Fibroblast of mammary gland (primary cell): ENCODE data around the gene TCAP.

ENCODE experiments used
- DNase-seq: peaks from one replicate; pipeline ENCODE4 v3.0.0-alpha.2; 2010; ENCODE audit warnings: low read depth
- H3K4me3 ChIP-seq: 2 replicates; pipeline ENCODE4 v1.5.1; 2011; ENCODE audit warnings: low read depth, mild to moderate bottlenecking, low read length, moderate library complexity; ENCODE audit not compliant: control insufficient read depth
- CTCF ChIP-seq: conservative IDR thresholded peaks from 2 replicates; pipeline ENCODE4 v1.5.1; 2011; ENCODE audit warnings: low read depth, low read length, inconsistent platforms; ENCODE audit not compliant: control insufficient read depth, insufficient read depth

The TCAP gene

GRCh38 chr17:39641097-39641496 is 24.1 kb upstream of the TCAP start:
- H3K4me3 ChIP-seq: no peak overlapping the region
- no peak for DNase-seq
- TF ChIP-seq CTCF: no peak

- no peak for TF ChIP-seq CTCF
- DNase-seq: no peak
- H3K4me3 ChIP-seq: no peak overlapping the region
Observed at GRCh38 chr17:39641883-39642282, 23.3 kb upstream of the TCAP start.

GRCh38 chr17:39642291-39643074 is 22.7 kb upstream of the TCAP start:
- DNase-seq: no peak
- no peak for TF ChIP-seq CTCF
- no peak overlapping the region for H3K4me3 ChIP-seq

- no peak for TF ChIP-seq CTCF
- peak; percentile 46 for DNase-seq
- no peak overlapping the region for H3K4me3 ChIP-seq
Observed at GRCh38 chr17:39643271-39643670, 21.9 kb upstream of the TCAP start.

GRCh38 chr17:39647256-39647655 is 17.9 kb upstream of the TCAP start:
- H3K4me3 ChIP-seq: no peak overlapping the region
- DNase-seq: no peak
- no peak for TF ChIP-seq CTCF

- DNase-seq: peak; percentile 36
- H3K4me3 ChIP-seq: no peak overlapping the region
- TF ChIP-seq CTCF: no peak
Observed at GRCh38 chr17:39648616-39649366, 16.4 kb upstream of the TCAP start.

GRCh38 chr17:39650121-39650579 is 15.0 kb upstream of the TCAP start:
- H3K4me3 ChIP-seq: no peak overlapping the region
- no peak for TF ChIP-seq CTCF
- DNase-seq: no peak
